Spleen (tissue), 7 donors: ENCODE results near the gene CCDC102A.

ENCODE experiments used
- POLR2A ChIP-seq, 3 donors: fragments of 450-650 bp; IDR thresholded peaks; one replicate each; pipeline ENCODE4 v1.5.1; 2017; ENCODE audit warnings: antibody characterized with exemption in 3 of 3, mild to moderate bottlenecking in 1 of 3
- POLR2AphosphoS5 ChIP-seq, 3 donors: sonication (generic); formaldehyde crosslinking; IDR thresholded peaks; one replicate each; pipeline ENCODE4 v1.5.1; 2017; ENCODE audit warnings: antibody characterized with exemption in 3 of 3
- TF ChIP-seq, protein P1 (sequence below), 11 experiments: fragments of 200-600 bp in 7 of 11; fragments of 450-650 bp in 4 of 11; sonication (generic) in 4 of 11; IDR thresholded peaks in 8 of 11; conservative IDR thresholded peaks in 3 of 11; 1 replicate in 7 of 11; 2 replicates in 4 of 11; pipeline versions ENCODE4 v1.4.0 to v1.8.0; 2016 to 2021; ENCODE audit warnings: antibody characterized with exemption in 11 of 11, inconsistent platforms in 4 of 11, mild to moderate bottlenecking in 1 of 11
- donor health status: DM: no; HTN: no; CAD: no; lungs with moderate emphysema.
- donor health status: DM: no; HTN: no; CAD: no.
- donor health status: DM: no; HTN: no; CAD: no.

DNA sequence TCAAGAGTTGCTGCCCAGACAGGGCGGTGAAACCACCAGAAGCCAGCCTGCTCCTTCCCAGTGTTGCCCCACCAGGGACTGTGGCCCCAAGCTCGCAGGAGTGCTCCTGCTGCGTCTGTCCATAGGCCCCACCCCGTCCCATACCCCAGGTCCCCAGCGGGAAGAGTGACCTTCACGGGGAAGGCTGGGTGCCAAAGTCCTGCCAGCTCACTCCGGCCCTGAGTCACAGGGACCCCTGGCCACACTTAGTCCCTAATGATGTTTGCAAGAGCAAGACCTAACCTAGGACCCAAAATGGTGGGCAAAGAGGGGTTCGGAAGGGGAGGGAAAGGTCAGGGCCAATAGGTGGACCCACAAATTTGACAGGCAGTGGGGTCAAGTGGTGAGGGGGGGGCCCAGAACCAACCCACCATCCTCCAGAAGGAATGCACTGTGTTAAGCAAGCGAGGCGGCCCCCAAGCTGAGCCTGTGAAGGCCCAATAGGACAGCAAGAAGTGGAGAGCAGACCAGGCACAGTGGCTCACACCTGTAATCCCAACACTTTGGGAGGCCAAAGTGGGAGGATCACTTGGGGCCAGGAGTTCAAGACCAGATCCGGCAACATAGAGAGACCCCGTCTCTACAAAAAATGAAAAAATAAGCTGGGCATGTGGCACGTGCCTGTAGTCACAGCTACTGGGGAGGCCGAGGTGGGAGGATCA, 53.4 kb downstream of the CCDC102A start:
- TF ChIP-seq, protein P1, sequence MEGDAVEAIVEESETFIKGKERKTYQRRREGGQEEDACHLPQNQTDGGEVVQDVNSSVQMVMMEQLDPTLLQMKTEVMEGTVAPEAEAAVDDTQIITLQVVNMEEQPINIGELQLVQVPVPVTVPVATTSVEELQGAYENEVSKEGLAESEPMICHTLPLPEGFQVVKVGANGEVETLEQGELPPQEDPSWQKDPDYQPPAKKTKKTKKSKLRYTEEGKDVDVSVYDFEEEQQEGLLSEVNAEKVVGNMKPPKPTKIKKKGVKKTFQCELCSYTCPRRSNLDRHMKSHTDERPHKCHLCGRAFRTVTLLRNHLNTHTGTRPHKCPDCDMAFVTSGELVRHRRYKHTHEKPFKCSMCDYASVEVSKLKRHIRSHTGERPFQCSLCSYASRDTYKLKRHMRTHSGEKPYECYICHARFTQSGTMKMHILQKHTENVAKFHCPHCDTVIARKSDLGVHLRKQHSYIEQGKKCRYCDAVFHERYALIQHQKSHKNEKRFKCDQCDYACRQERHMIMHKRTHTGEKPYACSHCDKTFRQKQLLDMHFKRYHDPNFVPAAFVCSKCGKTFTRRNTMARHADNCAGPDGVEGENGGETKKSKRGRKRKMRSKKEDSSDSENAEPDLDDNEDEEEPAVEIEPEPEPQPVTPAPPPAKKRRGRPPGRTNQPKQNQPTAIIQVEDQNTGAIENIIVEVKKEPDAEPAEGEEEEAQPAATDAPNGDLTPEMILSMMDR (IDR thresholded peaks at IDR 0.05 in 8 of 11, conservative IDR thresholded peaks at IDR 0.05 in 3 of 11), result no peak
- no peak for TF ChIP-seq POLR2A (IDR thresholded peaks at IDR 0.05)
- no peak for TF ChIP-seq POLR2AphosphoS5 (IDR thresholded peaks at IDR 0.05)
